NCI-H446 (cell line): Measurements from ENCODE around the gene ADM5.
A peak's percentile ranks its signal among the peaks of the same experiment; 100 is the strongest.

Experiments
- DNase-seq, 2 experiments: peaks; one replicate each; lab custom pipeline; 2025; lab: John Stamatoyannopoulos, UW

Gene ADM5, protein sequence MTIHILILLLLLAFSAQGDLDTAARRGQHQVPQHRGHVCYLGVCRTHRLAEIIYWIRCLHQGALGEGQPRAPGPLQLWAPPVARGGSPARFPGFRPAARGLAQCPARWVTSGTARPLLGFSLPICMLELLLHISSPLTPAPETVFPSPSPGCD

DNA sequence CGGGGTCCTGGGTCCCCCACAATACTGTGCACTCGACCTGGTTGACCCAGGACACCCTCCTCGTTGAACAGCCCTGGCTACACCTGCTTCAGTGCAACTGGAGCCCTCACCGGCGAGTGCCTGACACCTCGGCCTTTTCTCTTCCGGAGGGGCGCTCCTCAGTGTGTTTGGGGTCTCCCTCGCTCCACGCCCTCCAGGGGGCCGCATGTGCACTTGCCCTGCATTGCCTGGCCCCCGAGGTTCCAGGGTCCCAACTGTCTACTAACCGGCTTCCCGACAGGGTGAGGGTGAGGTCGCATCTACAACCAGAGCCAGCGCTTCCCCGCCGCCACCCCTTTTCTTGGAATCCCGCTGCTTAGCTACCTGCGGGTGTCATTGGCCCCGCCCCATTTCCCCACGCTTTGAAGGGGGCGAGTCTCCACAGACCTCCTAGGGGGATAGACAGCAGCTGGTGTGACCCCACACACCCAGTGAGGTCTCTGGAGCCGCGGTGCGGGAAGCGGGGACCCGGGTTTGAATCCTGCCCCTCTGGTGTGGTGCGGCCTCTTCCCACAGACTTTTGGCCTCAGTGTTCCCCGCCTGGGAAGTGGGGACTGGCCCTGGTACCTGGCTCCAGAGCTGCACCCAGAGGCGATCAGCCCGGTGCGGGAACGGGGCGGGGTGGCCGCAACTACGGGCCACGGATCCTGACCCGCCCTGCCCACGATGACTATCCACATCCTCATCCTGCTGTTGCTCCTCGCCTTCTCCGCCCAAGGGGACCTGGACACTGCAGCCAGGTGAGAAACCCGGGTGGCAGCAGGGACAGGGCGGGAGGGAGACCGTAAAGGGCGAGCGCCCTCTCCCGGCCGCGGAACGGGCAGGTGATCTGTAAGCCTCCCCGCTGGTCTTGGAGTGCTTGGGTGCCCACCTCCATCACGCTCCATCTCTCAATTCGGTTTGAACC, at the start of gene ADM5:
Gene ADM5, plus strand, starts transcription at position 462 of the 946 bp plus-strand sequence. Its CDS starts 244 bp downstream, at position 706.
- peak in 1 of 2 experiments; percentile 51 for DNase-seq

DNA sequence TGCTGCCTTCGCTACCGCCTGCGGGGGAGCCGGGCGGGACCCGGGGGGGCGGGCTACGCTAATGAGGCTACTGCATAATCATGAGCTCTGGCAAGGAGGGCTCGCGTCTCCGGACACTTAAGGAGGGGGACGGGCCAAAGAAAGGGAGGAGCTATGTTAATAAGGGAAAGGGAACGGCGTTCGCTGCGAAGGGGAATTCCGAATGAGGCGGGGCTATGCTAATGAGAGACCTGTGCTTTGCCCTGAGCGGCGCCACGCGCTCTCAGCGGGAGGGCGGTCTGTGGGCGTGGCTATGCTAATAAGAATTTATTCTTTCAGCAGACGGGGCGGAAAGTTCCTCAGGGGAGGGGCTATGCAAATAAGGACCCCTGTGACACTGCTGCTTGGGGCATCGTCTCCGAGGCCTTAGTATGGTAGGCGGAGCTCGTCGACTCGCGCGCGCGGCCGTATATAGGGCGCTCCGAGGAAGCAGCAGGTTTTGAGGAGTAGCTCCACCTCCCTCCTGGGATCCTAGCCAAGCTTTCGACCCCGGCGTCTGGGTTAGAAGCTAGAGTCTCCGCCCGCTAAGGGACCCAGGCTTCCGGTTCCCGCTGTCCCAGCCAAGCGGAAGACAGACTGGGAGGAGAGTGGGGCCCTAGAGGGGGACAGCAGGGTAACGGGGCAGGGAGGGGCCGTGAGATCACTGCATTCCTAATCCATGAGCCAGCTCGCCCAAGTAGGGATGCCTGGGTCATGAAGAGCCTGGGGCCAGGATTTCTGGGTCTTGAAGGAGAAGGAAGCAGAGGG, 49.1 kb upstream of the ADM5 start, which contains the start of gene RRAS:
Gene RRAS, minus strand, starts transcription at position 31 of the 786 bp plus-strand sequence. CDS start 45 bp downstream, outside the sequence.
- DNase-seq: peak; percentile 99 to 100

DNA sequence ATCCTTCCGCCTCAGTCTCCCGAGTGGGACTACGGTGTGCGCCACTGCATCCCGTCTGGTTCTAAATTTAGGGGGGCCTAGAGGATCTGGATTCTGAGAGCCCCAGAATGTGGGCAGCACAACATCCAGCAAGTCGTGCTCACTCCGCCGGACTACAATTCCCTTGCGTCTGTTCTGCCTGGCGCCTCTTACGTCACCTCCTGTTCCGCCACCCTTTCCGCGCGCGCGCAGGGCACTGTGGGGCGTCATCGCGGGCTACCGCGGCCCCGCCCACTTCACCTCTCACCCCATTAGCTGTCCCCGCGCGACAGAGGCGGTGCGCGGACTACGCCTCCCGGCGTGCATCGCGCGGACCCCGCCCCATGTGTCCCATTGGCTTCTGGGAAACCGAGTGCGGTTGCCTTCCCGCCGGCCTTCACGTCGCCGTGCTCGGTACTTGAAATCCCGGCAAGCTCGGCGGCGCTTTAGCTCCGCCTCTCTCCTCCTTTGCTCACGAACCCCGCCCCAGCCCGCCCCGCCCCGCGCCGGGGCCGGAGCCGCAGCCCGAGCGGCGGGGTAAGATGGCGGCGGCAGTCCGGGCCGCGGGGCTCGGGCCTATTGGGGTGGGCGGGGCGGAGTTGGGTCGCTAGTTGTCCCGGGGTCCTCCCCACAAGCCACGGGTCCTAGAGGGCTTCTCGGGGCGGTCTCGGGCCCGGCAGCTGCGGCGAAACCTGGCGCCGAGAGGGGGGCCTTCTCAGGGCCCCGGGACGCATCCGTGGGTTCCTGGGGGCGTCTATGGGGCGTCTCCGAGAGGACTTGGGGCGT, 47.5 kb upstream of the ADM5 start, which contains the start of gene SCAF1:
Gene SCAF1, plus strand, starts transcription at position 522 of the 804 bp plus-strand sequence. CDS start 2,818 bp downstream, outside the sequence.
- peak; percentile 99 to 100 for DNase-seq

DNA sequence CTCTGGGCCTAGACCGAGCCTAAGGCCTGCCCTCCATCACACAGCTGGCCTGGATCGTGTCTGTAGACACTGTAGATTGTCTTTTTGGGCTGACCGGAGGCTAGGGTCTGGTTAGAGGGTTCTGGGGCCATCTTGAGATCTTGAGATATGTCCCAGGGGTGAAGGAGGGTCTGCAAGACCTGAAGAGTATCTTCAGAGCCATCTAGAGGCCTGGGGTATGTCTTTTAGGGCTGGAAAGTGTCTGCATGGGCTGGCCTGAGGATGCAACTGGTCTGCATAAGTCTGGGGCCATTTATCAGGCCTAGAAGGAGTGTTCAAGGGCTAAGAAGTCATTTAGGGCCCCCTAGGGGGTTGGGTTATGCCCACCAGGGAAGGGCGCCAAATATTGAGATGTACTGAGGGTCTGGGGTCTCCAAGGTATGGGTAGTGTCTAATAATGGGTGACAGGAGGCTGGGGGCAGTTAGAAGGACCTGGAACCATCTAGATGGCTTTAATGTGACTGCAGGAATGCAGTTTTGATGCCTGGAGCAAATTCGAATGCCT, 46.8 kb upstream of the ADM5 start:
- DNase-seq: no peak

DNA sequence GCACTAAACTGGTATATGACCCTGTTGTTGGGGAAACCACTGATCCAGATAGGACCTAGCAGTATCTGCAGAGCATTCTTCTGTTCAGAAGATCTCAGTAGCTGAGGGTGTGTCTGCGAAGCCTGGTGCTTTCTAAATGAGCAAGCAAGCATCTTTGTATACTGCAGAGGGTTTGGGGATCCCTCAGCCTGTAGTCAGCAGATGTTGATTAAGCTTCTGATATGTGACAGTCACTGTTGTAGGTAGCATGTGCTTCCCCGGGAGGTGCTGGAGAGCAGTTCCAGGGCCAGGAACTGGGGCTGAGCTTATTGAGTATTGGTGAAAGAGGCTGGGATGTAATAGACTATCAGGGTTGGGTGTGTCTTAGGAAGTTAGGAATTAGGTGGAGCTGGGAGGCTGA, 45.9 kb upstream of the ADM5 start:
- DNase-seq: no peak

DNA sequence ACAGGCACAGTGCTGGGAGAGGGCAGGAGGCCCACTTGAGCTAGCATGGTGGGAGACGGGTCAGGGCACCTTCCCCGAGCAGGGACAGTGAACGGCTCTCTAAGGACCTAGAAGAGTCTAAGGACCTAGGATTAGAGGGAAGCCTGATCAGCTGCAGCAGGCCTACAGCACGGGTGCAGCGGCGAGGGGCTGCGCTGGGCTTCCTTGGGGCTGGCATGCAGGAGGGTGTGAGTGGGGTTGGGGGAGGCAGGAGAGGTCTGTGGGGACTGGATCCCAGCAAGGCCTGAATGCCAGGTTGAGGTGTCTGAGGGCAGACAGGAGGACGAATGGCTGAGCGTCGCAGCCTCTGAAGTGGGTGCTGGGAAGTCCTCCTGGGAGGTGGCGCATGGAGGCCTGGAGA, 43.8 kb upstream of the ADM5 start:
- DNase-seq: no peak

DNA sequence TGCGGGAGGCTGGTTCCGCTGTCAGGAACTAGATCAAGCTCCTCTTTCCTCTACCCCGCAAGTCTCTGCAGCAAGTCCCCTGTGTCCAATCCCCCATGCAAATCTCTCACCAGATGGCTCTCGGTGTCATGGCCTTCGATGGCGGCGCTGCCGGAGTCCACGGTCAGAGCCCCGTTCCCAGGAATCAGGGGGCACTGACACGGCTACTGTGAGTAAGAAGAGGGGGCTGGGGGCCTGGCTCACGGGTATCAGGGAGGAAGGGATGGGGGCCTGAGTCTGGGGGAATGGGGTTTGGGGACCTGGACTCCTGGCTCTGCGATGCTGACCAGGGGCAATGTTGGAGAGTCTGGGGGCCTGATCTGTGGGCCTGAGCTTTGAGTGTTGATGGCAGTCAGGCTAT, 43.4 kb upstream of the ADM5 start:
- DNase-seq: no peak

DNA sequence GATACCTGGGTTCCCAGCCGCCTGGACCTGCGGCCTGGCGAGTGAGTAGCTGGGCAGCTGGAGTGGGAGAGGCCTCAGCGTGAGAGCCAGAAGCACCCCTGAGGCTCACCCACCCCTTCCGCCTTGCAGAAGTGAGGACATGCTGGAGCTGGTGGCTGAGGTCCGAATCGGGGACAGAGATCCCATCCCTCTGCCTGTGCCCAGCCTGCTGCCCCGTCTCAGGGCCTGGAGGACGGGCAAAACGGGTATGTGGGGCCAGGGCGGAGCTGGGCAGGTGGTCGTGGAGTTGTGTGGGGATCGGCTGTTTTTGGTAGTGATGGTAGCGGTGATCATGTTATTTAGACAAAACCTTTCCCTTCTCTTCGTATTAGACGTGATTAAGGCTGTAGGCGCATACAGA, 42.8 kb upstream of the ADM5 start:
- DNase-seq: no peak

DNA sequence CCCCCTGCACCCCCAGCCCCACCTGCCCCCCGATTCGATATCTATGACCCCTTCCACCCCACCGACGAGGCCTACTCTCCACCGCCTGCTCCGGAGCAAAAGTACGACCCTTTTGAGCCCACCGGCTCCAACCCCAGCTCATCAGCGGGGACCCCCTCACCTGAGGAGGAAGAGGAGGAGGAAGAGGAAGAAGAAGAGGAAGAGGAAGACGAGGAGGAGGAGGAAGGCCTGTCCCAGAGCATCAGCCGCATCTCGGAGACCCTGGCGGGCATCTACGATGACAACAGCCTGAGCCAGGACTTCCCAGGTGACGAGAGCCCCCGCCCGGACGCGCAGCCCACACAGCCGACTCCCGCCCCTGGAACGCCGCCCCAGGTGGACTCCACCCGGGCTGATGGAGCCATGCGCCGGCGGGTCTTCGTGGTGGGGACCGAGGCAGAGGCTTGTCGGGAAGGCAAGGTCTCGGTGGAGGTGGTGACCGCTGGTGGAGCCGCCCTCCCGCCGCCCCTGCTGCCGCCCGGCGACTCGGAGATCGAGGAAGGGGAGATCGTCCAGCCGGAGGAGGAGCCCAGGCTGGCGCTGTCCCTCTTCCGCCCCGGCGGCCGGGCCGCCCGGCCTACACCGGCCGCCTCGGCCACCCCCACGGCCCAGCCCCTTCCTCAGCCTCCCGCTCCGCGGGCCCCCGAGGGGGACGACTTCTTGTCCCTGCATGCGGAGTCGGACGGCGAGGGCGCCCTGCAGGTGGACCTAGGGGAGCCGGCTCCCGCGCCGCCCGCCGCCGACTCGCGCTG, 38.2 kb upstream of the ADM5 start:
- no peak for DNase-seq

DNA sequence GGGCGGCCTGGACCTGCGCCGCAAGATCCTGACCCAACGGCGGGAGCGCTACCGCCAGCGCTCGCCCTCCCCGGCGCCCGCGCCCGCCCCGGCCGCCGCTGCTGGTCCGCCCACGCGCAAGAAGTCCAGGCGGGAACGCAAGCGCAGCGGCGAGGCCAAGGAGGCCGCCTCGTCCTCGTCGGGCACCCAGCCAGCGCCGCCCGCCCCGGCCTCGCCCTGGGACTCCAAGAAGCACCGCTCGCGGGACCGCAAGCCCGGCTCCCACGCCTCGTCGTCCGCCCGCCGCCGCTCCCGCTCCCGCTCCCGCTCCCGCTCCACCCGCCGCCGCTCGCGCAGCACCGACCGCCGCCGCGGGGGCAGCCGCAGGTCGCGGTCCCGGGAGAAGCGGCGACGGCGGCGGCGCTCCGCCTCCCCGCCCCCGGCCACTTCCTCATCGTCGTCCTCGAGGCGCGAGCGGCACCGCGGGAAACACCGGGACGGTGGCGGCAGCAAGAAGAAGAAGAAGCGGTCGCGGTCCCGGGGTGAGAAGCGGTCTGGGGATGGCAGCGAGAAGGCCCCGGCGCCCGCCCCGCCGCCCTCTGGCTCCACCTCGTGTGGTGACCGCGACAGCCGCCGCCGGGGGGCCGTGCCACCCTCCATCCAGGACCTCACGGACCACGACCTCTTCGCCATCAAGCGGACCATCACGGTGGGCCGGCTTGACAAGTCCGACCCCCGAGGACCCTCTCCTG, 37.4 kb upstream of the ADM5 start:
- DNase-seq: no peak

DNA sequence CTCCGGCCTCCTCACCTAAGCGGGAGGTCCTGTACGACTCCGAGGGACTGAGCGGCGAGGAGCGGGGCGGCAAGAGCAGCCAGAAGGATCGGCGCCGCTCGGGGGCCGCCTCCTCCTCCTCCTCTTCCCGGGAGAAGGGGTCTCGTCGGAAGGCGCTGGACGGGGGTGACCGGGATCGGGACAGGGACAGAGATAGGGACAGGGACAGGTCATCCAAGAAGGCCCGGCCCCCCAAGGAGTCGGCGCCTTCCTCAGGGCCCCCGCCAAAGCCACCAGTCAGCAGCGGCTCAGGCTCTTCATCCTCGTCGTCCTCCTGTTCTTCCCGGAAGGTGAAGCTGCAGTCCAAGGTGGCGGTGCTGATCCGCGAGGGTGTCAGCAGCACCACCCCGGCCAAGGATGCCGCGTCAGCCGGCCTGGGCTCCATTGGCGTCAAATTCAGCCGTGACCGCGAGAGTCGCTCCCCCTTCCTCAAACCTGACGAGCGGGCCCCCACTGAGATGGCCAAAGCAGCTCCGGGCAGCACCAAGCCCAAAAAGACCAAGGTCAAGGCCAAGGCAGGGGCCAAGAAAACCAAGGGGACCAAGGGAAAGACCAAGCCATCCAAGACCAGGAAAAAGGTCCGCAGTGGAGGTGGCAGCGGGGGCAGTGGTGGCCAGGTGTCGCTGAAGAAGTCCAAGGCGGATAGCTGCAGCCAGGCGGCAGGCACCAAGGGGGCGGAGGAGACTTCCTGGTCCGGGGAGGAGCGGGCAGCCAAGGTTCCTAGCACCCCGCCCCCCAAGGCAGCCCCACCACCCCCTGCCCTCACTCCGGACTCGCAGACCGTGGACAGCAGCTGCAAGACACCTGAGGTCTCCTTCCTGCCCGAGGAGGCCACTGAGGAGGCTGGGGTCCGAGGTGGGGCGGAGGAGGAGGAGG, 36.6 kb upstream of the ADM5 start:
- no peak for DNase-seq

DNA sequence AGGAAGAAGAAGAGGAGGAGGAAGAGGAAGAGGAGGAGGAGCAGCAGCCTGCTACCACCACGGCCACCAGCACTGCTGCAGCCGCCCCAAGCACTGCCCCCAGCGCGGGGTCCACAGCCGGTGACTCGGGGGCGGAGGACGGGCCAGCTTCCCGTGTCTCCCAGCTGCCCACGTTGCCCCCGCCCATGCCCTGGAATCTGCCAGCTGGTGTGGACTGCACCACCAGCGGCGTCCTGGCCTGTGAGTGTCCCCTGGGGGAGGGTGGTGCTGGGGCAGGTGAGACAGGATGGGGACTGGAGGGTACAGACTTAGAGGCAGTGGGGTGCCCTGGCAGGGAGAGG, 36.0 kb upstream of the ADM5 start:
- no peak for DNase-seq

DNA sequence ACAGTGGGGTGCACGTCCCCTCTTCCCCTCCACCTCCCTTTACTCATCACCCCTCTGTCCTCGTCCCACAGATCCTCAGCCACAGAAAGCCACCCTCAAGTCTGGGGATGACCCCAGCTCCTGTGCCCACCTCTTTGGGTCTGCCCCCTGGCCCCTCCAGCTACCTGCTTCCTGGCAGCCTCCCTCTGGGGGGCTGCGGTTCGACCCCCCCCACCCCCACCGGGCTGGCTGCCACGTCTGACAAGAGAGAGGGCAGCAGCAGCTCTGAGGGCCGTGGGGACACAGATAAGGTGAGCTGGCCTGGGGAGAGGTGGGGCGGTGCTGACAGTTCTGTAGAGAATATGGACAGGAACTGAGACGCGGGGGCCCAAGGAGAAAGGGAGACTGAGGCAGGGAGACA, 34.8 kb upstream of the ADM5 start:
- no peak for DNase-seq

DNA sequence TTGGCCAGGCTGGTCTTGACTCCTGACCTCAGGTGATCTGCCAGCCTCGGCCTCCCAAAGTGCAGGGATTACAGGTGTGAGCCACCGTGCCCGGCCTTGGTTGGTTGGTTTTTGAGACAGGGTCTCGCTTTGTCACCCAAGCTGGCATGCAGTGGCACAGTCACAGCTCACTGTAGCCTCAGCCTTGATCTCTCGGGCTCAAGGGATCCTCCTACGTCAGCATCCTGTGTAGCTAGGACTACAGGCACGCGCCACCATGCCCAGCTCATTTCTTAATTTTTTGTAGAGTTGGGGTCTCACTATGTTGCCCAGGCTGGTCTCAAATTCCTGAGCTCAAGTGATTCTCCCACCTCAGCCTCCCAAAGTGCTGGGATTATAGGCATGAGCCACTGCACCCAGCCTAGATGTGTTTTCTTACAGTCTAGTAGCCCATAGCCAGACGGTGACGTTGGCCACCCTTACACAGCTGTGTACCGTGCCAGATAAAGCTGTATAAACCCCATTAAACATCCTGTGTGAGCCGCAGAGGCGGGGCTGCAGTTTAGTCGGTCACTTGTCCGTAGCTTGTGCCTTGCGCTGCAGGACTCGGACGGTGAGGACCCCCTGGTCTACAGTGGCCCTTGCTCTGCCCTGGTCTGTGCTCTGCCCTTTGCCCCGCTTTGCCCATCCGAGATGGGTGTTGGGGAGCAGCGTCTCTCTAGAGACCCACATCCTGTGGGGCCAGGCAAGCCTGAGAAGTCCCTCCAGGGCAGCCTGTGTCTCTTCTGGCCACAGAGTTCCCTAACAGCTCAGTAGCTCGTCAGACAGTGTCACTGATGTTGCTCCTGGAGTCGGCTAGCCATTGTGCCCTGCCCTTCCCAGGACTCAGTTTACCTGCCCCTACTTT, 33.6 kb upstream of the ADM5 start:
- DNase-seq: no peak

DNA sequence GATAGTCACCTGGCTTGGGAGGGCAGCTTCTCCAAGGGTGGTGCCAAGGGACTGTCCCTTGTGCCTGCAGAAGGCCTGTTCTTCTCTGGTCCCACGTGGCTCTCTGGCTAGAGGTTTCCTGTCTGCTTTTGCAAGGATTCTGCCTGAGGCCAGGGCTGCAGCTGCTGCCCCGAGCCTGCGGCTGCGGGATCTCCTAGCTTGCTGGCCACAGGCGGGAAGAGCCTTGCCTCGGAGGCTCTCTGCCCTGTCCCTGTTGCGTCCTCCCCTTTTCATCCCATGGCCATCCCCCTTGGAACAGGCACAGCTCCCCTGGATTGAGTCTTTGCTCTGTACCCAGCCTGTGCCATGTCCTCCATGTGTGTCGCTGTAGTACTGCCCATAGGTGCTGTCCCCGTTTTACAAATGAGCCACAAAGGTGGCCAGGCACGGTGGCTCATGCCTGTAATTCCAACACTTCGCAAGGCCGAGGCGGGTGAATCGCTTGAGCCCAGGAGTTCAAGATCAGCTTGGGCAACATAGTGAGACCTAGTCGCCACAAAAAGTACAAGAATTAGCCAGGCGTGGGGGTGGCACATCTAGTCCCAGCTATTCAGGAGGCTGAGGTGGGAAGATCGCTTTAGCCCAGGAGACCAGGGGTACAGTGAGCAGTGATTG, 32.8 kb upstream of the ADM5 start:
- DNase-seq: no peak

DNA sequence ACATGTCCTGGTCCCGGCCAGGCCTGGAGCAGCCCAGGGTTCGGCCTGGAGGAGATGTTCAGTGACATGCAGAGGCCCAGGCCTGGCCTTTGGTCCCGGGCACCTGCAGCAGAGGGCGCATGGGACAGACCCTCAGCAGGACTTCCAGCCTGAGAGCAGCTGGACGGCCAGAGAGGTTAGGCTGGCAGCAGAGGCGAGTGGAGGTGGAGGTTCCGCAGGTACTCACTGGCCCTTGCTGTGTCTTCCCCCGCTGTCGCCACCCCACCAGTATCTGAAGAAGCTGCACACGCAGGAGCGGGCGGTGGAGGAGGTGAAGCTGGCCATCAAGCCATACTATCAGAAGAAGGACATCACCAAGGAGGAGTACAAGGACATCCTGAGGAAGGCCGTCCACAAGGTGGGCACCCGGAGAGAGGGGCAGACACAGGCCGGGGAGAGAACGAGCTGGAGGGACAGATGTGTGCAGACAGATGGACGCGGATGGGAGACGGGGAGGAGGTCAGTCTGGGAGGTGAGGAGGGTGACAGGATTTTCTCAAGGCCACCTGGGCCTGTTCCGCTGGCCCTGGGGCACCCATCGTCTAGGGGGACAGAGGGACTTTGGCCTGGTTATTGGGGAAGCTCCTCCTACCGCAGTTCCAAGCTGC, 31.8 kb upstream of the ADM5 start:
- DNase-seq: no peak

DNA sequence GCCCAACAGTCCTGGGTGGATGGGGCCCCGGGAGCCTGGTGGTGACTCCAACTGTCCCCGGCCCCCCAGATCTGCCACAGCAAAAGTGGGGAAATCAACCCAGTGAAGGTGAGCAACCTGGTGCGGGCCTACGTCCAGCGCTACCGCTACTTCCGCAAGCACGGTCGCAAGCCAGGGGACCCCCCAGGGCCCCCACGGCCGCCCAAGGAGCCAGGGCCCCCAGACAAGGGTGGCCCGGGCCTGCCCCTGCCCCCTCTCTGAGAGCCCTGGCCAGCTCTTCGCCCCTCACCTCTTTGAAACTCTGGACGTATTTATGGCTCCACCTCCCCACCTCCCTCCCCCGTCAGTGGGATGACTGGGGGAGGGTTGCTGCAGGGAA, 31.3 kb upstream of the ADM5 start:
- no peak for DNase-seq
